ENCODE measurements around the gene ASB10. TPM values are rescaled to one million over a fixed set of nuclear protein-coding genes. Genes with fewer than 3 reads are reported as not detected.

ASB10 gene
- total and polyA plus RNA-seq, 2 experiments from 2014 or later = not detected

DNA sequence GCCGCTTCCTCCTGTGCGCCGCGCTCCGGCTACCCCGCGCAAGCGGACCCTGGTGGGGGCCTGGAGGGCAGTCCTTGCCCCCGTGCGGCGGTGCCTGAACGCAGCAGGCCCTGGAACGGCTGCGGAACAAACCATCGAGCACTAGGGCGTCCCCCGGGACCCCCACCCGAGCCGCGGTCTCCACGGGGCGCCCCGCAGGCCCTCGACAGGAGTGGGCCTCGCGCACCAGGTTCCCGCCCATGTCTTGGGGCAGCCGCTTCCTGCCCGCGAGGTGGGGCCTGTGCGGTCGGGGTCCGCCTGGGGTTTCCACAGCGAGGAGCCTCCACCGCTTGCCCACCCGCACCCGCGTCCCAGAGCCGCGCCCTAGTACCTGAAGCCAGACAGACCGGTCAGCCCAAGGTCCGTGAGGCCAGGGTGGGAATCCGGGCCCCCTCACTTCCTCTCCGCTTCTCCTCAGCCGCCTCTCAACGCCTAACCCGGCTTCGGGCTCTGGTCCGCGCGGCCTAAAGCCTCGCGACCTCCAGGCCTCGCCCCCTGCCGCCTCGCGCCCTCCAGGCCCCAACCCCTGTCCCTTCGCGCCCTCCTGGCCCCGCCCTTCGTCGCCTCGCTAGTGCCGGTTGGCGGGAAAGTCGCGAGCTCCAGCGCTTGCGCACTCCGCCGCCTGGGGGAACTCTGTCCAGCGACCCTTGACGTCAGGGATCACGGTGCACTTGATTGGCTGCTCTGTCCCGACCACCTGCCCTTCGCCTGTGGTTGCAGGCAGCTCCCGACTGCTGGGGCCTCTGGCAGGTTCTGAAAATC is 12.6 kb downstream of the ASB10 start (continued):
- TF ChIP-seq, protein P1, sequence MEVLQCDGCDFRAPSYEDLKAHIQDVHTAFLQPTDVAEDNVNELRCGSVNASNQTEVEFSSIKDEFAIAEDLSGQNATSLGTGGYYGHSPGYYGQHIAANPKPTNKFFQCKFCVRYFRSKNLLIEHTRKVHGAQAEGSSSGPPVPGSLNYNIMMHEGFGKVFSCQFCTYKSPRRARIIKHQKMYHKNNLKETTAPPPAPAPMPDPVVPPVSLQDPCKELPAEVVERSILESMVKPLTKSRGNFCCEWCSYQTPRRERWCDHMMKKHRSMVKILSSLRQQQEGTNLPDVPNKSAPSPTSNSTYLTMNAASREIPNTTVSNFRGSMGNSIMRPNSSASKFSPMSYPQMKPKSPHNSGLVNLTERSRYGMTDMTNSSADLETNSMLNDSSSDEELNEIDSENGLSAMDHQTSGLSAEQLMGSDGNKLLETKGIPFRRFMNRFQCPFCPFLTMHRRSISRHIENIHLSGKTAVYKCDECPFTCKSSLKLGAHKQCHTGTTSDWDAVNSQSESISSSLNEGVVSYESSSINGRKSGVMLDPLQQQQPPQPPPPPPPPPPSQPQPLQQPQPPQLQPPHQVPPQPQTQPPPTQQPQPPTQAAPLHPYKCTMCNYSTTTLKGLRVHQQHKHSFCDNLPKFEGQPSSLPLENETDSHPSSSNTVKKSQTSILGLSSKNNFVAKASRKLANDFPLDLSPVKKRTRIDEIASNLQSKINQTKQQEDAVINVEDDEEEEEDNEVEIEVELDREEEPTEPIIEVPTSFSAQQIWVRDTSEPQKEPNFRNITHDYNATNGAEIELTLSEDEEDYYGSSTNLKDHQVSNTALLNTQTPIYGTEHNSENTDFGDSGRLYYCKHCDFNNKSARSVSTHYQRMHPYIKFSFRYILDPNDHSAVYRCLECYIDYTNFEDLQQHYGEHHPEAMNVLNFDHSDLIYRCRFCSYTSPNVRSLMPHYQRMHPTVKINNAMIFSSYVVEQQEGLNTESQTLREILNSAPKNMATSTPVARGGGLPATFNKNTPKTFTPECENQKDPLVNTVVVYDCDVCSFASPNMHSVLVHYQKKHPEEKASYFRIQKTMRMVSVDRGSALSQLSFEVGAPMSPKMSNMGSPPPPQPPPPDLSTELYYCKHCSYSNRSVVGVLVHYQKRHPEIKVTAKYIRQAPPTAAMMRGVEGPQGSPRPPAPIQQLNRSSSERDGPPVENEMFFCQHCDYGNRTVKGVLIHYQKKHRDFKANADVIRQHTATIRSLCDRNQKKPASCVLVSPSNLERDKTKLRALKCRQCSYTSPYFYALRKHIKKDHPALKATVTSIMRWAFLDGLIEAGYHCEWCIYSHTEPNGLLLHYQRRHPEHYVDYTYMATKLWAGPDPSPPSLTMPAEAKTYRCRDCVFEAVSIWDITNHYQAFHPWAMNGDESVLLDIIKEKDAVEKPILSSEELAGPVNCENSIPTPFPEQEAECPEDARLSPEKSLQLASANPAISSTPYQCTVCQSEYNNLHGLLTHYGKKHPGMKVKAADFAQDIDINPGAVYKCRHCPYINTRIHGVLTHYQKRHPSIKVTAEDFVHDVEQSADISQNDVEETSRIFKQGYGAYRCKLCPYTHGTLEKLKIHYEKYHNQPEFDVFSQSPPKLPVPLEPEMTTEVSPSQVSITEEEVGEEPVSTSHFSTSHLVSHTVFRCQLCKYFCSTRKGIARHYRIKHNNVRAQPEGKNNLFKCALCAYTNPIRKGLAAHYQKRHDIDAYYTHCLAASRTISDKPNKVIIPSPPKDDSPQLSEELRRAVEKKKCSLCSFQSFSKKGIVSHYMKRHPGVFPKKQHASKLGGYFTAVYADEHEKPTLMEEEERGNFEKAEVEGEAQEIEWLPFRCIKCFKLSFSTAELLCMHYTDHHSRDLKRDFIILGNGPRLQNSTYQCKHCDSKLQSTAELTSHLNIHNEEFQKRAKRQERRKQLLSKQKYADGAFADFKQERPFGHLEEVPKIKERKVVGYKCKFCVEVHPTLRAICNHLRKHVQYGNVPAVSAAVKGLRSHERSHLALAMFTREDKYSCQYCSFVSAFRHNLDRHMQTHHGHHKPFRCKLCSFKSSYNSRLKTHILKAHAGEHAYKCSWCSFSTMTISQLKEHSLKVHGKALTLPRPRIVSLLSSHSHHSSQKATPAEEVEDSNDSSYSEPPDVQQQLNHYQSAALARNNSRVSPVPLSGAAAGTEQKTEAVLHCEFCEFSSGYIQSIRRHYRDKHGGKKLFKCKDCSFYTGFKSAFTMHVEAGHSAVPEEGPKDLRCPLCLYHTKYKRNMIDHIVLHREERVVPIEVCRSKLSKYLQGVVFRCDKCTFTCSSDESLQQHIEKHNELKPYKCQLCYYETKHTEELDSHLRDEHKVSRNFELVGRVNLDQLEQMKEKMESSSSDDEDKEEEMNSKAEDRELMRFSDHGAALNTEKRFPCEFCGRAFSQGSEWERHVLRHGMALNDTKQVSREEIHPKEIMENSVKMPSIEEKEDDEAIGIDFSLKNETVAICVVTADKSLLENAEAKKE (CRISPR knock-in tag; IDR thresholded peaks at IDR 0.05) = no peak

DNA sequence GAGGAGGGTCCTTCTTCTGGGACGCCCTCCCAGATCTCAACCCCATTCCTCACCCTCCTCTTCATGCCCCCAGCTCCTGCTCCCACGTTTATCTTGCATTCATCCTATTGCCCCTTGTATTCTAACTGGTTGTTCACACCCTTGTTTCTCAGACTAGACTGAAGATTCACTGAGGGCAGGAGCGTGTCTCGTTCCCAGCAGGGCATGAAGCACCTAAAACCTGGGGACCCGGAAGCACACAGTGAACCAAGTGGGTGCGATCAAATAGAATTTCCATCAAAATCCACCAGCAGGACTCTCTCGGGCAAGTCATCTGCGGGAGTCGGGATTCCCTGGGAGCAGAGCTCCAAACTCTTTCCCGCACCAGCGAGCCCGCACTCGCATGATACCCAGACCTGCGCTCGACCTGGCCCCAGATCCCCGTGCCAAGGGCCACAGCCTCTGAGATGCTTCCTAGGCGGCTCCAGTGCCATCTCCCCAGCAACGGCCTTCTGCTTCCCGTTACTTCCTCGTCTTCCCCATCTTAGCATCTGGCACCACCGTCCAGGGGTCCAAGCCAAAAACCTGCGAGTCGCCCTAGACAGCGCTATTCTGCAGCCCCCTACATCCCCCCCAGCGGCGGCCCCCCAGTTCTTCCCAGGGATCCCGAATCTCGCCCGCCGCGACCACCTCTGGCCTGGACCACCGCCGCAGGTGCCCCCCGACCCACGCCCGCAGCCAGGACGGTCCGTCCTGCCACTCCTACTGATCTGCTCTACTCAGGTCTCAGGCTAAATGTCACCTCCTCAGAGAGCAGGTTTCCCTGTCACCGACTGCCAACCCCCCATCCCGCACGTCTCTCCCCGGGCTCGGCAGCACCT is 13.4 kb downstream of the ASB10 start:
- peaks cover 75% of the 10 kb centered on the region for H3K27me3 ChIP-seq (ENCODE audit: insufficient read depth)
- peaks cover 26% of the 10 kb centered on the region for H3K9me3 Mint-ChIP-seq
- no peak for DNase-seq (ENCODE audit: low spot score)
- peaks cover 3% of the 10 kb centered on the region; the same call in 1 of the 2 replicates for H3K4me1 ChIP-seq (ENCODE audit: insufficient read depth)
- peaks cover 13% of the 10 kb centered on the region; the same call in 2 of the 3 replicates for H3K36me3 Mint-ChIP-seq (ENCODE audit: low read depth)
- H3K9me2 ChIP-seq (ENCODE audit: insufficient read depth) = 0 out of 2 replicates have a peak, but pooled peaks cover 5% of the 10 kb centered on the region
- H3K4me1 Mint-ChIP-seq = peaks cover 18% of the 10 kb centered on the region; the same call in 2 of the 3 replicates
- H3K4me2 ChIP-seq = no peak overlapping the region
- H3F3A ChIP-seq (replicated peaks; ENCODE audit: low read depth) = peaks cover 8% of the 10 kb centered on the region; the same call in 1 of the 2 replicates
- H2AFZ ChIP-seq = no peak overlapping the region
- no peaks in the 10 kb centered on the region for H3K36me3 ChIP-seq (ENCODE audit: insufficient read depth)
- H4K20me1 ChIP-seq (replicated peaks; ENCODE audit: insufficient read depth) = peaks cover 5% of the 10 kb centered on the region; the same call in 1 of the 2 replicates
- H3K79me2 ChIP-seq (replicated peaks; ENCODE audit: insufficient read depth) = no peaks in the 10 kb centered on the region
- H3K4me3 Mint-ChIP-seq = no peak overlapping the region
- H3K27ac Mint-ChIP-seq = no peak overlapping the region
- H3K4me3 ChIP-seq = no peak overlapping the region
- no peak overlapping the region for H3K27ac ChIP-seq (ENCODE audit: low read depth)
- ATAC-seq = no peak
- peaks cover 63% of the 10 kb centered on the region for H3K27me3 Mint-ChIP-seq (ENCODE audit: insufficient read depth, low read depth, poor library complexity)
- TF ChIP-seq EZH2 (IDR thresholded peaks at IDR 0.05; ENCODE audit: low read depth, unreplicated experiment) (no peak), CREB1 (CRISPR knock-in tag; IDR thresholded peaks at IDR 0.05; ENCODE audit: low read depth) (no peak), STAT1 (IDR thresholded peaks at IDR 0.05; ENCODE audit: unreplicated experiment) (no peak), NANOG (IDR thresholded peaks at IDR 0.05; ENCODE audit: borderline replicate concordance) (no peak), ZNF114 (CRISPR knock-in tag; IDR thresholded peaks at IDR 0.05) (no peak)
- TF ChIP-seq, protein P2, sequence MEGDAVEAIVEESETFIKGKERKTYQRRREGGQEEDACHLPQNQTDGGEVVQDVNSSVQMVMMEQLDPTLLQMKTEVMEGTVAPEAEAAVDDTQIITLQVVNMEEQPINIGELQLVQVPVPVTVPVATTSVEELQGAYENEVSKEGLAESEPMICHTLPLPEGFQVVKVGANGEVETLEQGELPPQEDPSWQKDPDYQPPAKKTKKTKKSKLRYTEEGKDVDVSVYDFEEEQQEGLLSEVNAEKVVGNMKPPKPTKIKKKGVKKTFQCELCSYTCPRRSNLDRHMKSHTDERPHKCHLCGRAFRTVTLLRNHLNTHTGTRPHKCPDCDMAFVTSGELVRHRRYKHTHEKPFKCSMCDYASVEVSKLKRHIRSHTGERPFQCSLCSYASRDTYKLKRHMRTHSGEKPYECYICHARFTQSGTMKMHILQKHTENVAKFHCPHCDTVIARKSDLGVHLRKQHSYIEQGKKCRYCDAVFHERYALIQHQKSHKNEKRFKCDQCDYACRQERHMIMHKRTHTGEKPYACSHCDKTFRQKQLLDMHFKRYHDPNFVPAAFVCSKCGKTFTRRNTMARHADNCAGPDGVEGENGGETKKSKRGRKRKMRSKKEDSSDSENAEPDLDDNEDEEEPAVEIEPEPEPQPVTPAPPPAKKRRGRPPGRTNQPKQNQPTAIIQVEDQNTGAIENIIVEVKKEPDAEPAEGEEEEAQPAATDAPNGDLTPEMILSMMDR (conservative IDR thresholded peaks at IDR 0.05; ENCODE audit: low read depth in 2 of 2) = no peak
- TF ChIP-seq, protein P3, sequence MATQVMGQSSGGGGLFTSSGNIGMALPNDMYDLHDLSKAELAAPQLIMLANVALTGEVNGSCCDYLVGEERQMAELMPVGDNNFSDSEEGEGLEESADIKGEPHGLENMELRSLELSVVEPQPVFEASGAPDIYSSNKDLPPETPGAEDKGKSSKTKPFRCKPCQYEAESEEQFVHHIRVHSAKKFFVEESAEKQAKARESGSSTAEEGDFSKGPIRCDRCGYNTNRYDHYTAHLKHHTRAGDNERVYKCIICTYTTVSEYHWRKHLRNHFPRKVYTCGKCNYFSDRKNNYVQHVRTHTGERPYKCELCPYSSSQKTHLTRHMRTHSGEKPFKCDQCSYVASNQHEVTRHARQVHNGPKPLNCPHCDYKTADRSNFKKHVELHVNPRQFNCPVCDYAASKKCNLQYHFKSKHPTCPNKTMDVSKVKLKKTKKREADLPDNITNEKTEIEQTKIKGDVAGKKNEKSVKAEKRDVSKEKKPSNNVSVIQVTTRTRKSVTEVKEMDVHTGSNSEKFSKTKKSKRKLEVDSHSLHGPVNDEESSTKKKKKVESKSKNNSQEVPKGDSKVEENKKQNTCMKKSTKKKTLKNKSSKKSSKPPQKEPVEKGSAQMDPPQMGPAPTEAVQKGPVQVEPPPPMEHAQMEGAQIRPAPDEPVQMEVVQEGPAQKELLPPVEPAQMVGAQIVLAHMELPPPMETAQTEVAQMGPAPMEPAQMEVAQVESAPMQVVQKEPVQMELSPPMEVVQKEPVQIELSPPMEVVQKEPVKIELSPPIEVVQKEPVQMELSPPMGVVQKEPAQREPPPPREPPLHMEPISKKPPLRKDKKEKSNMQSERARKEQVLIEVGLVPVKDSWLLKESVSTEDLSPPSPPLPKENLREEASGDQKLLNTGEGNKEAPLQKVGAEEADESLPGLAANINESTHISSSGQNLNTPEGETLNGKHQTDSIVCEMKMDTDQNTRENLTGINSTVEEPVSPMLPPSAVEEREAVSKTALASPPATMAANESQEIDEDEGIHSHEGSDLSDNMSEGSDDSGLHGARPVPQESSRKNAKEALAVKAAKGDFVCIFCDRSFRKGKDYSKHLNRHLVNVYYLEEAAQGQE (IDR thresholded peaks at IDR 0.05; ENCODE audit: unreplicated experiment) = no peak
- TF ChIP-seq, protein P4, sequence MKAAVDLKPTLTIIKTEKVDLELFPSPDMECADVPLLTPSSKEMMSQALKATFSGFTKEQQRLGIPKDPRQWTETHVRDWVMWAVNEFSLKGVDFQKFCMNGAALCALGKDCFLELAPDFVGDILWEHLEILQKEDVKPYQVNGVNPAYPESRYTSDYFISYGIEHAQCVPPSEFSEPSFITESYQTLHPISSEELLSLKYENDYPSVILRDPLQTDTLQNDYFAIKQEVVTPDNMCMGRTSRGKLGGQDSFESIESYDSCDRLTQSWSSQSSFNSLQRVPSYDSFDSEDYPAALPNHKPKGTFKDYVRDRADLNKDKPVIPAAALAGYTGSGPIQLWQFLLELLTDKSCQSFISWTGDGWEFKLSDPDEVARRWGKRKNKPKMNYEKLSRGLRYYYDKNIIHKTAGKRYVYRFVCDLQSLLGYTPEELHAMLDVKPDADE (IDR thresholded peaks at IDR 0.05) = no peak
